Lower leg skin (tissue), 3 donors: ENCODE results near the gene MRM2.

Source experiments
- POLR2A ChIP-seq, 2 donors: fragments of 450-650 bp; IDR thresholded peaks; one replicate each; pipeline ENCODE4 v1.6.1; 2016 to 2017; ENCODE audit warnings: antibody characterized with exemption in 2 of 2, mild to moderate bottlenecking in 1 of 2, moderate library complexity in 1 of 2
- TF ChIP-seq, protein P1 (sequence below), 3 donors: fragments of 450-650 bp; IDR thresholded peaks; one replicate each; pipeline ENCODE4 v1.5.1; 2016; ENCODE audit warnings: antibody characterized with exemption in 3 of 3, mild to moderate bottlenecking in 3 of 3, moderate library complexity in 2 of 3

GRCh38 chr7:2224934-2225333 lies 17.1 kb downstream of the MRM2 start:
- TF ChIP-seq, protein P1, sequence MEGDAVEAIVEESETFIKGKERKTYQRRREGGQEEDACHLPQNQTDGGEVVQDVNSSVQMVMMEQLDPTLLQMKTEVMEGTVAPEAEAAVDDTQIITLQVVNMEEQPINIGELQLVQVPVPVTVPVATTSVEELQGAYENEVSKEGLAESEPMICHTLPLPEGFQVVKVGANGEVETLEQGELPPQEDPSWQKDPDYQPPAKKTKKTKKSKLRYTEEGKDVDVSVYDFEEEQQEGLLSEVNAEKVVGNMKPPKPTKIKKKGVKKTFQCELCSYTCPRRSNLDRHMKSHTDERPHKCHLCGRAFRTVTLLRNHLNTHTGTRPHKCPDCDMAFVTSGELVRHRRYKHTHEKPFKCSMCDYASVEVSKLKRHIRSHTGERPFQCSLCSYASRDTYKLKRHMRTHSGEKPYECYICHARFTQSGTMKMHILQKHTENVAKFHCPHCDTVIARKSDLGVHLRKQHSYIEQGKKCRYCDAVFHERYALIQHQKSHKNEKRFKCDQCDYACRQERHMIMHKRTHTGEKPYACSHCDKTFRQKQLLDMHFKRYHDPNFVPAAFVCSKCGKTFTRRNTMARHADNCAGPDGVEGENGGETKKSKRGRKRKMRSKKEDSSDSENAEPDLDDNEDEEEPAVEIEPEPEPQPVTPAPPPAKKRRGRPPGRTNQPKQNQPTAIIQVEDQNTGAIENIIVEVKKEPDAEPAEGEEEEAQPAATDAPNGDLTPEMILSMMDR (IDR thresholded peaks at IDR 0.05): no peak
- no peak for TF ChIP-seq POLR2A (IDR thresholded peaks at IDR 0.05)
